ENCODE results near the gene PCNP. TPM values are rescaled to one million over a fixed set of nuclear protein-coding genes. Genes with fewer than 3 reads are reported as not detected.
"Not testable (repeated sequence)": the region's sequence is repeated elsewhere in the genome, so short reads cannot be mapped to it uniquely, and the experiment has no call there.

The PCNP gene
- total and polyA plus RNA-seq, 2 donors (not counting 1 experiment from before 2014, with no cell fraction given): 39.1 to 156 TPM

DNA sequence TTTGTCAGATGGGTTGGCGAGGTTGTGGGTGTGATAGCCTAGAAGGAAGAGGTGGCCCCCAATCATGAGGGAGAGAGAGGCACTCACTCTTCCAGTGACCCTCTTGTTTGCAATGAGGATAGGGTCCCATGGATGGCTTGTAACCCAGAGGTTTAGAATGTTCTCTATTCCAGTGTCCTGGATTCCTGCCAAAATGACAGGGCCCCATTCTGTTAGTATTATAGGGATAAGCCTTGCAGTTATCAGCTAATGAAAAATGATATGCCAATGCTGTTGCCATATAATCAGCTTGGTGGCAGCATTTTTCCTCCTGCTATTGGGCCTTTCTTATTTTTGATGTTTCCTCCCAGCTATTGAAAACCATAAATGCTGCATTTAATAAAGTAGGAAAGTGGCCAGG, 37.7 kb upstream of the PCNP start:
- no peak overlapping the region for H3K27ac Mint-ChIP-seq
- no peak overlapping the region for H2AFZ ChIP-seq (ENCODE audit: insufficient read depth, low read depth, low read length, poor library complexity, severe bottlenecking)
- H3K4me2 ChIP-seq (replicated peaks; ENCODE audit: low read depth, low read length, poor library complexity, severe bottlenecking): no peak overlapping the region
- H3K4me1 Mint-ChIP-seq: peaks cover 4% of the 10 kb centered on the region
- no peaks in the 10 kb centered on the region for H3K4me1 ChIP-seq (ENCODE audit: control insufficient read depth in 2 of 2, insufficient read depth in 2 of 2, low read length in 2 of 2)
- TF ChIP-seq CTCF (IDR thresholded peaks at IDR 0.05) (no peak), EZH2 (IDR thresholded peaks at IDR 0.05; ENCODE audit: borderline replicate concordance, insufficient read depth, low read depth, low read length, poor library complexity, severe bottlenecking) (no peak)
- no peaks in the 10 kb centered on the region for H4K20me1 ChIP-seq (ENCODE audit: control insufficient read depth, insufficient read depth, low read length, poor library complexity, severe bottlenecking)
- no peaks in the 10 kb centered on the region for H3K36me3 ChIP-seq (replicated peaks in 1 of 2; ENCODE audit: control extremely low read depth in 1 of 2, control insufficient read depth in 1 of 2, extremely low read depth in 1 of 2, insufficient read depth in 2 of 2, low read length in 1 of 2)
- no peaks in the 10 kb centered on the region for H3K9me3 ChIP-seq (ENCODE audit: control extremely low read depth in 1 of 3, control insufficient read depth in 2 of 3, insufficient read depth in 1 of 3, low read length in 2 of 3)
- no peaks in the 10 kb centered on the region for H3K79me2 ChIP-seq (ENCODE audit: control insufficient read depth, insufficient read depth, low read length)
- no peak overlapping the region for H3K4me3 Mint-ChIP-seq
- no peak for DNase-seq
- ATAC-seq (ENCODE audit: low read depth): no peak
- H3K27me3 ChIP-seq (replicated peaks in 1 of 4; ENCODE audit: control extremely low read depth in 1 of 4, control insufficient read depth in 3 of 4, insufficient read depth in 4 of 4, low read length in 3 of 4): no peaks in the 10 kb centered on the region
- H3K27ac ChIP-seq (ENCODE audit: low read length in 2 of 2): no peak overlapping the region
- H3K4me3 ChIP-seq (ENCODE audit: control extremely low read depth in 1 of 5, extremely low read depth in 1 of 5, insufficient read depth in 1 of 5, low read depth in 2 of 5, low read length in 4 of 5): no peak overlapping the region
- no peak overlapping the region for H3K9ac ChIP-seq (ENCODE audit: low read length)
- no peaks in the 10 kb centered on the region for H3K9me3 Mint-ChIP-seq (ENCODE audit: insufficient read depth)
- ChIA-PET CTCF (no interaction called here), POLR2A (no interaction called here)
- peaks cover 16% of the 10 kb centered on the region for H3K27me3 Mint-ChIP-seq
- WGBS (ENCODE audit: insufficient coverage): 100% methylated on average over 1 of the region's 1 CpG
- intact Hi-C loops (cut with micrococcal nuclease): no loop called here

DNA sequence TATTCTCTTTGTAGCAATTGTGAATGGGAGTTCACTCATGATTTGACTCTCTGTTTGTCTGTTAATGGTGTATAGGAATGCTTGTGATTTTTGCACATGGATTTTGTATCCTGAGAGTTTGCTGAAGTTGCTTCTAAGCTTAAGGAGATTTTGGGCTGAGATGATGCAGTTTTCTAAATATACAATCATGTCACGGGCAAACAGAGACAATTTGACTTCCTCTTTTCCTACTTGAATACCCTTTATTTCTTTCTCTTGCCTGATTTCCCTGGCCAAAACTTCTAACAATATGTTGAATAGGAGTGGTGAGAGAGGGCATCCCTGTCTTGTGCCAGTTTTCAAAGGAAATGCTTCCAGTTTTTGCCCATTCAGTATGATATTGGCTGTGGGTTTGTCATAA, 37.0 kb upstream of the PCNP start:
- H3K27ac Mint-ChIP-seq: not testable (repeated sequence)

More for the DNA sequence above, 37.0 kb upstream of the PCNP start:
- H4K20me1 ChIP-seq (ENCODE audit: control insufficient read depth, insufficient read depth, low read length, poor library complexity, severe bottlenecking); CTCF ChIA-PET; H3K9ac ChIP-seq (ENCODE audit: low read length); H3K79me2 ChIP-seq (ENCODE audit: control insufficient read depth, insufficient read depth, low read length); H3K36me3 ChIP-seq (replicated peaks in 1 of 2; ENCODE audit: control extremely low read depth in 1 of 2, control insufficient read depth in 1 of 2, extremely low read depth in 1 of 2, insufficient read depth in 2 of 2, low read length in 1 of 2); POLR2A ChIA-PET; H2AFZ ChIP-seq (ENCODE audit: insufficient read depth, low read depth, low read length, poor library complexity, severe bottlenecking); H3K27me3 ChIP-seq (replicated peaks in 1 of 4; ENCODE audit: control extremely low read depth in 1 of 4, control insufficient read depth in 3 of 4, insufficient read depth in 4 of 4, low read length in 3 of 4); H3K4me2 ChIP-seq (replicated peaks; ENCODE audit: low read depth, low read length, poor library complexity, severe bottlenecking); H3K4me1 ChIP-seq (ENCODE audit: control insufficient read depth in 2 of 2, insufficient read depth in 2 of 2, low read length in 2 of 2); H3K27ac ChIP-seq (ENCODE audit: low read length in 2 of 2); ATAC-seq (ENCODE audit: low read depth); DNase-seq; H3K4me3 ChIP-seq (ENCODE audit: control extremely low read depth in 1 of 5, extremely low read depth in 1 of 5, insufficient read depth in 1 of 5, low read depth in 2 of 5, low read length in 4 of 5); intact Hi-C loops (cut with micrococcal nuclease); H3K4me1 Mint-ChIP-seq; H3K9me3 ChIP-seq (ENCODE audit: control extremely low read depth in 1 of 3, control insufficient read depth in 2 of 3, insufficient read depth in 1 of 3, low read length in 2 of 3); H3K4me3 Mint-ChIP-seq; H3K9me3 Mint-ChIP-seq (ENCODE audit: insufficient read depth): not testable (repeated sequence)
- H3K27me3 Mint-ChIP-seq: peaks cover 16% of the 10 kb centered on the region
- WGBS (ENCODE audit: insufficient coverage): no CpG with 5 or more reads among the region's 1 CpG
